ENCODE results near the gene MTCL1. TPM values are rescaled to one million over a fixed set of nuclear protein-coding genes. Genes with fewer than 3 reads are reported as not detected.

The MTCL1 gene
- total and polyA plus RNA-seq, 9 of the 15 experiments (the other 6 are each of a cell fraction or from before 2014, with no cell fraction given): 0.21 to 7.4 (median 3.7) TPM

DNA sequence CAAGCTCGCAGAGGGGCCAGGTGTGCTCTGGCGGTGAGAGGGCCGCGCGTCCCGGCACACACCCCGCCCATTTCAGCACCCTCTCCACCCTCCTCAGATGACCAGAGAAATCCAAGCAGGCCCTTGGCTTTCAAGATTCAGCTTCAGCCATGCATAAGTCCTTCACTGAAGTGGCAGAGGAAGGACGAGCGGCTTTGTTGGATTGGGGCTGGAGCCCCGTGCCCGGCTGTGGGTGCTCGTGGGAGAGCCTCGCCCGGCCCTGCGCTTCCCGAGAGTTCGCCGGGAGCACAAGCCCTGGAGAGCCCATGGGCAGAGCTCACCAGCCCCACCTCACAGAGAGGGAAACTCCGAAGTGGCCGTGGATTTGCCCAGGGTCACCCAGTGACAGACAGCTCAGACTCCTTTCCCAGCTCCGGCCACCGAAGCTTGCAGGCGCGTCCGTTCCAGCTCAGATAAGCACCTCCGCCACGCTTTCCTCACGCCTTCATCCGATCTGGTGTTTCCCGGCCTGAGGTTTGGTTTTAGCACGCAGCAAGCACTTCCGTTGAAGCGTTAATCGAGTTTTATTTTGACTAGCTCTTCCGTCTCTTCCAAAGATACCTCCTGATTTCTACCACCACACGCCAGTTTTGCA, 45.6 kb upstream of the MTCL1 start:
- 43% methylated on average over 30 of the region's 36 CpGs for WGBS (ENCODE audit: insufficient coverage, low coverage, missing lambda C conversion rate)
- FAIRE-seq: no peak
- H3K4me1 ChIP-seq (replicated peaks in 1 of 2; ENCODE audit: control insufficient read depth in 2 of 2, insufficient read depth in 2 of 2, low read length in 2 of 2): peaks cover 15 to 19% of the 10 kb centered on the region in 2 experiments; a peak in 3 of 5 replicates
- no peak overlapping the region for H3K27ac ChIP-seq (ENCODE audit: extremely low read depth, low read depth, low read length)
- intact Hi-C loops (cut with micrococcal nuclease): loop anchor here (10.0 kb wide), 1 partner anchor 225 kb away; no protein-coding TSS in a partner anchor
- no TSS peak for BruUV-seq (replicated peaks)
- in situ Hi-C loops (cut with MboI): loop anchor here (5.0 to 25.0 kb wide), 2 partner anchors 323 to 853 kb away; no protein-coding TSS in a partner anchor
- CTCF ChIA-PET (ENCODE audit: low intra/inter-chr PET ratio): no interaction called here
- peak overlapping the region; percentile 74 for H2AFZ ChIP-seq (ENCODE audit: low read depth, low read length)
- peak; percentile 50 for ATAC-seq
- POLR2A ChIA-PET: interaction anchor here (0.6 to 1.4 kb wide), 6 partner anchors 13 to 450 kb away, joined by 3 to 5 read pairs (median 3); no protein-coding TSS in a partner anchor
- H4K20me1 ChIP-seq (replicated peaks; ENCODE audit: control insufficient read depth, insufficient read depth, low read length): no peaks in the 10 kb centered on the region
- H3K4me2 ChIP-seq (ENCODE audit: insufficient read depth, low read length): no peak overlapping the region
- peaks cover 0 to 14% of the 10 kb centered on the region in 2 experiments; a peak in 3 of 5 replicates for H3K27me3 ChIP-seq (ENCODE audit: control insufficient read depth in 2 of 2, insufficient read depth in 2 of 2, low read length in 2 of 2)
- peak in 2 of 4 experiments; percentile 42 to 53 for DNase-seq (ENCODE audit: extremely low read depth in 1 of 4, low spot score in 3 of 4)
- no peaks in the 10 kb centered on the region for H3K9me3 ChIP-seq (replicated peaks; ENCODE audit: control insufficient read depth, insufficient read depth, low read depth, low read length)
- H3K36me3 ChIP-seq (ENCODE audit: control insufficient read depth, insufficient read depth, low read length): no peaks in the 10 kb centered on the region
- H3K9ac ChIP-seq (ENCODE audit: insufficient read depth in 1 of 2, low read depth in 2 of 2, low read length in 2 of 2): peak overlapping the region in 1 of 2 experiments; percentile 64; a peak in 2 of 4 replicates
- no peak overlapping the region for H3K4me3 ChIP-seq
- H3K79me2 ChIP-seq (ENCODE audit: control insufficient read depth, insufficient read depth, low read length): no peaks in the 10 kb centered on the region
- H3K9me1 ChIP-seq (ENCODE audit: control insufficient read depth, insufficient read depth, low read length): no peaks in the 10 kb centered on the region
- TF ChIP-seq, protein P1, sequence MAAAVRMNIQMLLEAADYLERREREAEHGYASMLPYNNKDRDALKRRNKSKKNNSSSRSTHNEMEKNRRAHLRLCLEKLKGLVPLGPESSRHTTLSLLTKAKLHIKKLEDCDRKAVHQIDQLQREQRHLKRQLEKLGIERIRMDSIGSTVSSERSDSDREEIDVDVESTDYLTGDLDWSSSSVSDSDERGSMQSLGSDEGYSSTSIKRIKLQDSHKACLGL (CRISPR knock-in tag; IDR thresholded peaks at IDR 0.05; ENCODE audit: borderline replicate concordance, poor library complexity, severe bottlenecking): no peak
- TF ChIP-seq E2F3 (CRISPR knock-in tag; IDR thresholded peaks at IDR 0.05): no peak
- no peak for TF ChIP-seq YBX1 (IDR thresholded peaks at IDR 0.05)
- TF ChIP-seq BHLHE40 (IDR thresholded peaks at IDR 0.05; ENCODE audit: low read length): peak; percentile 48; the same call in 1 of the 2 replicates
- no peak for TF ChIP-seq RBBP5 (IDR thresholded peaks at IDR 0.05; ENCODE audit: borderline replicate concordance, insufficient read depth, low read length, poor library complexity, severe bottlenecking)
- TF ChIP-seq DMBX1 (CRISPR knock-in tag; IDR thresholded peaks at IDR 0.05; ENCODE audit: borderline replicate concordance): peak; percentile 28; the same call in 1 of the 2 replicates
- TF ChIP-seq IRF2 (CRISPR knock-in tag; IDR thresholded peaks at IDR 0.05): no peak
- TF ChIP-seq, protein P2, sequence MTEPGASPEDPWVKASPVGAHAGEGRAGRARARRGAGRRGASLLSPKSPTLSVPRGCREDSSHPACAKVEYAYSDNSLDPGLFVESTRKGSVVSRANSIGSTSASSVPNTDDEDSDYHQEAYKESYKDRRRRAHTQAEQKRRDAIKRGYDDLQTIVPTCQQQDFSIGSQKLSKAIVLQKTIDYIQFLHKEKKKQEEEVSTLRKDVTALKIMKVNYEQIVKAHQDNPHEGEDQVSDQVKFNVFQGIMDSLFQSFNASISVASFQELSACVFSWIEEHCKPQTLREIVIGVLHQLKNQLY (CRISPR knock-in tag; conservative IDR thresholded peaks at IDR 0.05): no peak
- TF ChIP-seq, protein P3, sequence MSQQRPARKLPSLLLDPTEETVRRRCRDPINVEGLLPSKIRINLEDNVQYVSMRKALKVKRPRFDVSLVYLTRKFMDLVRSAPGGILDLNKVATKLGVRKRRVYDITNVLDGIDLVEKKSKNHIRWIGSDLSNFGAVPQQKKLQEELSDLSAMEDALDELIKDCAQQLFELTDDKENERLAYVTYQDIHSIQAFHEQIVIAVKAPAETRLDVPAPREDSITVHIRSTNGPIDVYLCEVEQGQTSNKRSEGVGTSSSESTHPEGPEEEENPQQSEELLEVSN (IDR thresholded peaks at IDR 0.05; ENCODE audit: borderline replicate concordance in 1 of 2, extremely low read depth in 1 of 2, insufficient read depth in 1 of 2, insufficient read length in 1 of 2, low read depth in 1 of 2, low read length in 1 of 2, poor library complexity in 1 of 2, severe bottlenecking in 1 of 2): peak; percentile 82 to 89
- no peak for TF ChIP-seq ZNF174 (CRISPR knock-in tag; IDR thresholded peaks at IDR 0.05)
- TF ChIP-seq ZNF76 (CRISPR knock-in tag; IDR thresholded peaks at IDR 0.05; ENCODE audit: borderline replicate concordance): no peak
- TF ChIP-seq, protein P4, sequence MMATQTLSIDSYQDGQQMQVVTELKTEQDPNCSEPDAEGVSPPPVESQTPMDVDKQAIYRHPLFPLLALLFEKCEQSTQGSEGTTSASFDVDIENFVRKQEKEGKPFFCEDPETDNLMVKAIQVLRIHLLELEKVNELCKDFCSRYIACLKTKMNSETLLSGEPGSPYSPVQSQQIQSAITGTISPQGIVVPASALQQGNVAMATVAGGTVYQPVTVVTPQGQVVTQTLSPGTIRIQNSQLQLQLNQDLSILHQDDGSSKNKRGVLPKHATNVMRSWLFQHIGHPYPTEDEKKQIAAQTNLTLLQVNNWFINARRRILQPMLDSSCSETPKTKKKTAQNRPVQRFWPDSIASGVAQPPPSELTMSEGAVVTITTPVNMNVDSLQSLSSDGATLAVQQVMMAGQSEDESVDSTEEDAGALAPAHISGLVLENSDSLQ (IDR thresholded peaks at IDR 0.05): peak; percentile 70

All from K562 (cell line).